HG02943 (cell line): Measurements from ENCODE around the gene FAM76A.
"Not testable (repeated sequence)": the region's sequence is repeated elsewhere in the genome, so short reads cannot be mapped to it uniquely, and the experiment has no call there.

ENCODE experiments used
- ATAC-seq: cut with Tn5 transposase; IDR thresholded peaks from one replicate; pipeline ENCODE4 v1.9.1; 2021; ENCODE audit warnings: mild to moderate bottlenecking, low read depth, moderate library complexity; ENCODE audit not compliant: unreplicated experiment

FAM76A gene

DNA sequence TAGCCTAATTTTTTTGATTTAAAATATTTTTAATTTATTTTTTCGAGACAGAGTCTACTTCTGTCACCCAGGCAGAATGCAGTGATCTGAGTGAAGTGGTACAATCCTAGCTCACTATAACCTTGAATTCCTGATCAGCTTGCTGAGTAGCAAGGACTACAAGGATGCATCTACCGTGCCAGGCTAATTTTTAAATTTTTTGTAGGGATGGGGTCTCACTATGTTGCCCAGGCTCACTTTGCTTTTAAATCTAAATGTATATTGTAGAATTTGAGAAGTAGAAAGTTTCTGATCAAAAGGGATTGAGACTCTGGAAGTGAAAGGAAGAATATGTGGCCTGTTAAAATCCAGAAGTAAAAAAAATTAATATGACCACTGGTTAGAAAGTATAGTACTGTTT, 48.9 kb downstream of the FAM76A start:
- ATAC-seq, result no peak

DNA sequence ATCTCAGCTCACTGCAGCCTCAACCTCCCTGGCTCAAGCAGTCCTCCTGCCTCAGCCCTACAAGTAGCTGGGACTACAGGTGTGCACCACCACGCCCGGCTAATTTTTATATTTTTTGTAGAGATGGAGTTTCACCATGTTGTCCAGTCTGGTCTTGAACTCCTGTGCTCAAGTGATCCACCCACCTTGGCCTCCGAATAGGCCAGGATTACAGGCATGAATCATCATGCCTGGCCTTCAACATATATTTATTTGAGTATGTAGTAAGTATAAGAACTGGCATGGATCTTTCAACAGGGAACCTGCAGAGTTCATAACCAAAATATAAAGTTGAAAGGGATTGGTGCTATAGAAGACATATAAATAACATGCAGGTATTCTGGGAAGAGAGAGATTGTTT, 49.6 kb downstream of the FAM76A start:
- not testable (repeated sequence) for ATAC-seq

DNA sequence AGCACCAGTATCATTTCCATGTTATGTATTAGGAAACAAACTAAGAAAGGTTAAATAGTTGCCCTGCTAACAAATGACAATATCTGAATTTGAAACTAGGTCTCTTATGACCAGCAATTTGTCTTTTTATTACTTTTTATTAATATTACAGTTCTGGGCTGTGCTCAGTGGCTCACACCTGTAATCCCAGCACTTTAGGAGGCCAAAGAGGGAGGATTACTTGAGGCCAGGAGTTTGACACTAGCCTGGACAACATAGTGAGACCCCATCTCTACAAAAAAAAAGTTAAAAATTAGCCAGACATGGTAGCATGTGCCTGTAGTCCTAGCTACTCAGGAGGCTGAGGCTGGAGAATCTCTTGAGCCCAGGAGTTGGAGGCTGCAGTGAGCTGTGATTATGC, 50.5 kb downstream of the FAM76A start:
- not testable (repeated sequence) for ATAC-seq

DNA sequence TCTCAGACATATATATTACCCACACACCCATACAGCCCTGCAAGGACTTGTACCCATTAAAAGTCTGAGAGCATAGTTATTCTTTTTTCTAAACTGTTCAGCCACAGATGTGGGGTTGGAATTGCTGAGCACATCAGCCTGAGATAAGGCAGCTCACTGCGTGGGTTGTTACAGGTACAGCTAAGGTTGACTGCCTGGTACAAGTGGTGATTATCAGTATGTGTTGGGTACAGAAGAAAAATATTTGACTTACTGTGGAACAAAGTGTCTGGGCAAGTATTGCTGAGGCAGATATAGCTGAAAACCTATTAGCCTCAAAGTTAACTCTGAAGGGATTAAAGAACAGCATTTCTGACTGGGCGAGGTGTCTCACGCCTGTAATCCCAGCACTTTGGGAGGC, 52.3 kb downstream of the FAM76A start:
- ATAC-seq, result no peak

DNA sequence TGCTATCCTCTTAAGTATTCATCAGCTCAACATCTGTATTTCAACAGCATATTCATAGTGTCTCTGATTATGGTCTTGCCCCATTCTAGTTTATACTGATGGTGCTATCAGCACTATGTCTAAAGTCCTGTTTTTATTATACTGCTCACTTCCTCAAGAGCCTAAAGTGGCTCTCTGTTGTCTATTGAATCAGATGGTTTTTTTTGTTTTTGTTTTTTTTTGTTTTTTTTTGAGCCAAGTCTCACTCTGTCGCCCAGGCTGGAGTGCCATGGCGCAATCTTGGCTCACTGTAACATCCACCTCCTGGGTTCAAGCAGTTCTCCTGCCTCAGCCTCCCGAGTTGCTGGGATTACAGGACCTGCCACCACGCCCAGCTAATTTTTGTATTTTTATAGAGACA, 53.4 kb downstream of the FAM76A start:
- ATAC-seq, result no peak

DNA sequence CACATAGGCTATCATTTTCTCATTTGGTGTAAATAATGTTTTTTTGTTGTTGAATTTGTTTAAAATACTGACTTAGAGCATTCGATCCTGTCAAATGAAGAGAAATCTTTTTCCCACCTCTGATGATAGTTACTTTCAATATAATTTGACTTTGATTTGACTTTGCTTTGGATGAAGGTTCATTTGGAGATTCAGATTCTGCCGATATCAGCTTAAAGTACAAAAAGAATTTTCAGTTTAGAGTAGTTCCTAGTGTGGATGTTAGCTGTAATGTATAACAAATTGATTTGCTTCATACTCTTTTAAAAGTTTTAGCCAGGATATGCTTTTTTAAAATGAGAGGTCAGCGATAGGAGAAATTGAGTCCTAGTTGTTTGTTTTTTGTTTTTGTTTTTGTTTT, 57.2 kb downstream of the FAM76A start:
- ATAC-seq, result no peak

DNA sequence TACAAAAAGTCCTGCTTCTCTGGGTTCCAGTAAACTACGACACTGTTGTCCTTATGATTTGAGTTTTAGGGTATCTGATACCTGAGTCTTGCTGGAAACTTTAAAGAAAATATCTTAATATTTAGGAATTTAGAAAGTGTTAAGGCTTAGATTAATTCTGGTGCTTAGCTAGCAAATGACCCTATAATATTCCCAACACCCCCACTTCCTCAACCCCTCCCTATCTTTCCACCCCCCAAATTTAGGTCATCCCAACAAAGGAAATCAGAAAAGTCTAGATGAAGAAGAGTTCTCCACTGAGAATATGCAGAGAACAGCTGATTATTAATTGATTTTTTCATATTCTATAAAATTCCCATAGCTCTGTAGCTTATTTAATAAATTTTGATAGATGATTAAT, 58.9 kb downstream of the FAM76A start:
- no peak for ATAC-seq

DNA sequence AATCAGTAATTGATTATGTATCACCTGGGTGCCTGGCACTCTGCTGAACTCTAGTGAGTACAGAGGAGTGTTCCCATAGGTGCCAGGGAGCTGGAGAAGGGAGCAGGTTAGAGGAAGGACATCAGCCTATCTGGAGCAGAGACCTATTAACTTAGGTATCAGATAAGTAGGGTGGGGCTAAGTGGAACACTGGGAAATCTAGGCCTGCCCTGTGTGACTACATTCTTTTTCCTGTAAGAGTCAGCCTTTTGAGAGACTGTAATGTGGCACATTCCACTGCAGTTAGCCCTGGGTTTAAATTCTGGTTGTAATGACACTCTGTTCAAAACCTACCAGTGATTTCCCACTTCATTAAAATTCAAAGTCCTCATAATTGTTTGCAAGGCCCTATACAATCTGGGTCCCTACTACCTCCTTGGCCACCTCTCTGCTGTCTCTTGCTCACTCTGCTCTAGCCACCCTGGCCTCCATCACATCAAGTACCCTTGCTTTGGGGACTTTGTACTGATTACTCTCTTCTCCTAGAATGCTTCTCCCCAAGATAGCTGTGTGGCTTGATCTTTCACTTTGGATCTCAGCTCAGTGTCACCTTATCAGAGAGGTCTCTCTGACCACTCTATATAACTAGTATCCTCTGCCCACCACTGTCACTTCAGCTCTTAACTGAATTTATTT, 60.2 kb downstream of the FAM76A start:
- no peak for ATAC-seq

DNA sequence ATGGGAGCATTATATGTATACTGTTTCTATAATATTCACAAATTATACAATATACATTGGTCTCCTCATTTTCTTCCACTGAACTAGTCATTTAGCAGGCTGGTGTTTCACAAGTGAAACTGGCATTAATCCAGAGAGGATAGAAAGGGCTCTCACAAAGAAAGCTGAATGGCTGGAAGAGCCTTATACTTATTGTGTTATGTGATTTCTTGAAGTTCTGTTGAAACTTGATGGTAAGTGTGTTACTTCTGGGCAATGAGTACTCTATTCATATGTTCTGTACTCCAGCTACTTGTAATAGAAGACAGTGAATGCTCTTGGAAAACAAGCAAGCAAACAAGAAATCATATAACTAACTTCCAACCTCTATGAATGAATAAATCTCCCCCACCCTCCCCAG, 62.1 kb downstream of the FAM76A start:
- ATAC-seq, result no peak

DNA sequence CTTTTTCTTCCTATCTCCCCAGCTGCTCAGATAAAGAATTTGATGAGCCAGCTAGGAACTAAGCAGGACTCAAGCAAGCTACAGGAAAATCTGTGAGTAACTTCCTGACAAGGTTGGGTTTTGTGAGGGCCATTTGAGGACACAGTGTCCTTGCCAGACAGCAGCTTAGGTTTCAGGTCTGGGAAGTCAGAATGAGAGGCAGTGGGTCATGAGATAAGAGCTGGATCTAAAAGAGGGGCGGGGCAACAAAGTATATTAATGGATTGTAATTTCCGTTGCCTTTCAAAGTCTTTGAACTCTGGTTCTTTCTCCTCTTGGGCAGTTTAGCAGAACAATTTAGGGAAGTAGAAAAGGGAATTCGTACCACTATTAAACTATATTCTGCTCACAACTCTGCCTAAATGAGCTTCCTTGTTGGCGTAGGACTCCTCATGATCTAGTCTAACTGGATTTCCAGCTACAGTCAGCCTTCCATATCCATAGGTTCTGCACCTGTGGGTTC, 63.8 kb downstream of the FAM76A start:
- ATAC-seq, result no peak

DNA sequence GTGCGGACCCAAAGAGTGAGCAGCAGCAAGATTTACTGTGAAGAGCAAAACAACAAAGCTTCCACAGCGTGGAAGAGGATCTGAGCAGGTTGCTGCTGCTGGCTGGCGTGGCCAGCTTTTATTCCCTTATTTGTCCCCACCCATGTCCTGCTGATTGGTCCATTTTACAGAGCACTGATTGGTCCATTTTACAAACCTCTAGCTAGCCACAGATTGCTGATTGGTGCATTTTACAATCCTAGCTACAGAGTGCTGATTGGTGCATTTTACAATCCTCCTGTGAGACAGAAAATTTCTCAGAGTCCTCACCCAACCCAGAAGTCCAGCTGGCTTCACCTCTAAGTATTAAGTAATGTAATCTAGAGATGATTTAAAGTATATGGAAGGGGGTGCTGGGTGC, 64.5 kb downstream of the FAM76A start:
- not testable (repeated sequence) for ATAC-seq

DNA sequence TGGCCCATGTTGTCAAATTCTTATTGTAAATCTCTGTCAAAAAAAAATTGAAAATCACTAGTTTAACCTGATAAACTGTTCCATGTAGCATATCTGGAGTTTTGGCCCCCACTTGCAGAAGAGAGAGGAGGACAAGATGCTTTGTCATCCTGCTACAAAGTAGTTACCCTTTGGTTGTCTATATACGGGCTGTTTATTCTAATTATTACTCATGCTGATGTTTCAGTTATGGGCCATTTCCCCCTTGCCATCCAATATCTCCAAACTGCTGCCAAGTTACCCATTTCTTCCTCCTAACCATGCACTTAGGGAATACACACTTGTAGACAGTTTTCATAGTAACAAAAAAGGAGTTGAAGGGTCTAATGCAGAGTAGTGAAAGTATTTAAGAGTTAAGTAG, 69.8 kb downstream of the FAM76A start:
- ATAC-seq, result no peak

DNA sequence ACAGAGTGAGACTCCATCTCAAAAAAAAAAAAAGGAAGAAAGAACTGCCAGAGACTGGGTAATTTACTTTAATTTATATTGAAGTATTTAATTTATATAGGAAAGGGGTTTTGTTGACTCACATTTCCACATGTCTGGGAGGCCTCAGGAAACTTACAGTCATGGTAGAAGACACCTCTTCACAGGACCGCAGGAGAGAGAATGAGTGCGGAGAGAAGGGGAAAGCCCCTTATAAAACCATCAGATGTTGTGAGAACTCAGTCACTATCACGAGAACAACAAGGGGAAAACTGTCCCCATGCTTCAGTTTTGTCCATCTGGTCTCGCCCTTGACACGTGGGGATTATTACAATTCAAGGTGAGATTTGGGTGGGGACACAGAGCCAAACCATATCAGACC, 79.0 kb downstream of the FAM76A start:
- ATAC-seq, result no peak

DNA sequence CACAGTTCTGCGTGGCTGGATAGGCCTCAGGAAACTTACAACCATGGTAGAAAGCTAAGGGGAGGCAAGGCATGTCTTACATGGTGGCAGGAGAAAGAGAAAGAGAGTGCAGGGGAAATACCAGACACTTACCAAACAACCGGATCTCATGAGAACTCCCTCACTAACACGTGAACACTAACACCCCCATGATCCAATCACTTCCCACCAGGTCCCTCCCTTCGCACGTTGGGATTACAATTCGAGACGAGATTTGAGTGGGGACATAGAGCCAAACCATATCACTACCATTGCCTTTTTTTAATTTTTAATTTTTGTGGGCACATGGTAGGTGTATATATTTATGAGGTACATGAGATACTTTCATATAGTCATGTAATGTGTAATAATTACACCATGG, 81.0 kb downstream of the FAM76A start:
- ATAC-seq, result no peak

DNA sequence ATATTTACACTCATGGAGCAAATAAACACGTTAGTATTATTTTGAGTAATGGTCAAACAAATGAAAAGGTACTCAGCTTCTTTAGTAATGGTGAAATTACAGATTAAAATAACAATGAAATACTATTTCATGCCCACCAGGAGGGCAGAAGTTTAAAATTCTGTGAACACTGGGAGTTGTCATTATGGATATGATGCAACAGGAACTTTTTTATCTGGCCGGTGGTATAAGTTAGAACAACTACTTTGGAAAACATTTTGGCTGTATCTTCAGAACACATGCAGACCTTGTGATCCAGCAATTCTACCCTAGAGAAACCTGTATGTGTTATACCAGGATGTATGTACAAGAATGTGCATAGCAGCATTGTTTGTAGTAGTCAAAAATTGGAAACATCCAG, 81.6 kb downstream of the FAM76A start:
- no peak for ATAC-seq

DNA sequence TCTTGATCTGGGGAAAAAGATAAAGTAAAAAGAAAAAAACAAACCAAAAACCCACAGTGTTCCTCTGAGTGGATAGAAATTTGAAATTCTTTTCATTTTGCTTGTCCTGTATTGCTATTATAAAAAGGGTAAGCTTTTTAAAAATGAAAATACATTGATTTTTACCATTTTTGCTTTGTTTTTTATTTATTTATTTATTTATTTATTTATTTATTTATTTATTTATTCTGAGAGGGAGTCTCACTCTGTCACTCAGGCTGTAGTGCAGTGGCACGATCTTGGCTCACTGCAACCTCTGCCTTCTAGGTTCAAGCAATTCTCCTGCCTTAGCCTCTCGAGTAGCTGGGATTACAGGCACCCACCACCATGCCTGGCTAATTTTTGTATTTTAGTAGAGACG, 82.4 kb downstream of the FAM76A start:
- not testable (repeated sequence) for ATAC-seq

DNA sequence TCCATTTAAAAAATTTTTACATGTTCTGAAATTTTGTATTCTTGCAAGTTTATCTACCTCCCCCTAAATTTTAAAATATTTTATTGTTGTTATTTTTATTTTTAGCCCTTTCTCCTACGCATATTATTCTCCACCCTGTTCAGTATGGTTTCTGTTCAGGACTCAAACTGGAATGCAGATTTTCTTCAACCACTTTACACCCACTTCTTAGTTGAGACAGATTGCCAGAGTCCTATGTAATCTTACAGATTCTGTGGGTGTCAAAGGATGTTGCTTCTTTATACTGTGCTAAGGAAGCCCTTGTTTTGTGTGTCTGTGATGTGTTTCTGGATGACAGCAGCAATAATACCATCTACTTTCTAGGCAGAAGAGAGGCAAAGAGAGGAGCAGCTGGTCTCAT, 84.1 kb downstream of the FAM76A start:
- no peak for ATAC-seq

DNA sequence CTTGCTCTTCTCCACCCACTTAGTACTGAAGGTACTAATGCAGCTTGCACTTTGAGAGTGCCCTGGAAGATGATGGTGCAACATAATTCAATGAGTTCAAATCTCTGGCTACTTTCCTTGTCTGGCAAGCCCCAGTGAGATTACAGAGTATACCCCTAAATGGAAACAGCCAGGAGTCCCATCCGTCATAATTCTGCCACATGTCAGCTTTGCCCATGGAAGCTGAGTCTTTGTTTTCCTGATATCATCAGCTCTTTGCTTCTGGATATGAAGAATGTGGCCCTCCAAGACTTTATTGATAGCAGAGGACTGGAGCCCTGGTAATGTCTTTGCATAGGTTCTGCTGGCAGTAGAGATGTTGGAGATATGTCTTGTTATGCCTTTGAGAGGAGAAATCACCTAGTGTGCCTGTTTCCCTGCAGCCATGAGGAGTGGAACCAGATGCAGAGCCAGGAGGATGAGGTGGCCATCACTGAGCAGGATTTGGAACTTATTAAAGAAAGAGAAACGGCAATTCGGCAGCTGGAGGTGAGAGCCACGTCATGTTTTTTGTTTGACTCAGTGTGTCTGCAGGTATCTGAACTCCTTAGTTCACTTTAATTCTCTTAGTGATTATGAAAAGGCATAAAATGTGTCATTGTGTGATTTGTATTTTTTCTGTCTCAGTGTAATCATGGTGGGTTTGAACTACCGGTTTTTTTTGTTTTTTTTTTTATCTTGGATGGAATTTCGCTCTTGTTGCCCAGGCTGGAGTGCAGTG, 86.2 kb downstream of the FAM76A start:
- no peak for ATAC-seq
